HL-60 (cell line): Measurements from ENCODE around the gene ABCE1.
"Not testable (repeated sequence)": the region's sequence is repeated elsewhere in the genome, so short reads cannot be mapped to it uniquely, and the experiment has no call there.

Source experiments
- DNase-seq, 2 experiments: peaks; one replicate each; pipeline ENCODE4 v3.0.0-alpha.2; 2010 to 2020; ENCODE audit warnings: low read depth in 1 of 2, low spot score in 1 of 2
- H3K27ac ChIP-seq: fragments of 250-450 bp; sonication (Bioruptor Pico); replicated peaks from 2 replicates; pipeline ENCODE4 v1.5.1; 2020; ENCODE audit warnings: mild to moderate bottlenecking, moderate library complexity
- H3K27me3 ChIP-seq: fragments of 250-450 bp; sonication (Bioruptor Pico); 2 replicates; pipeline ENCODE4 v1.5.1; 2021; ENCODE audit warnings: mild to moderate bottlenecking, moderate library complexity; ENCODE audit not compliant: insufficient read depth, poor library complexity, severe bottlenecking
- H3K4me3 ChIP-seq: replicated peaks from 2 replicates; pipeline ENCODE4 v1.5.1; 2011; ENCODE audit warnings: mild to moderate bottlenecking, control low read depth, low read length; ENCODE audit not compliant: insufficient read depth
- GABPA ChIP-seq: IDR thresholded peaks from 2 replicates; pipeline ENCODE4 v1.6.1; 2012; ENCODE audit warnings: low read depth
- POLR2AphosphoS5 ChIP-seq: IDR thresholded peaks from 2 replicates; pipeline ENCODE4 v1.6.1; 2012; ENCODE audit warnings: low read depth
- SPI1 ChIP-seq: IDR thresholded peaks from 2 replicates; pipeline ENCODE4 v1.6.1; 2012; ENCODE audit warnings: low read depth, mild to moderate bottlenecking, borderline replicate concordance
- TF ChIP-seq, protein P1 (sequence below): IDR thresholded peaks from one replicate; pipeline ENCODE4 v1.5.1; 2011; ENCODE audit warnings: low read length, control low read depth, inconsistent platforms; ENCODE audit not compliant: insufficient read depth
- TF ChIP-seq, protein P2 (sequence below): IDR thresholded peaks from 2 replicates; pipeline ENCODE4 v1.6.1; 2012; ENCODE audit warnings: low read depth; ENCODE audit not compliant: insufficient replicate concordance

The ABCE1 gene

DNA sequence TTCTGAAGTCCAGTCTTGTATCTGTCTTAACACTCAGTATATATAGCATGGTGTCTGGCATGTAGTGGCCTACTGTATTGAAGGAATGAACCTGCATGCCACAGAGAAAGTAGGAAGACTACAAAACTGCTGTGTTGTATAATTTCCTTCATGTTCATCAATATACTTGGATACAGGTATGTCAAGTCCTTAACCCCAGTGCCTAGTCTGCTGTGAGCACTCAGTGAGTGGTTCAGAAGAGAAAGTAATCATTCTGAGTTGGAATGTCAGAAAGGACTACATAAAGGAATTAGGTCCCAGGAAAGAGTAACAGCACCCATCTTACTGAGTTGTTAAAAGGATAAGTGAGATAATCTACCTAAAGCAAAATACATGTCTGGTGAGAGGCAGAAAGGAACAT, 32.0 kb downstream of the ABCE1 start:
- no peak overlapping the region for H3K4me3 ChIP-seq
- TF ChIP-seq SPI1 (no peak), GABPA (no peak), POLR2AphosphoS5 (no peak)
- TF ChIP-seq, protein P1, sequence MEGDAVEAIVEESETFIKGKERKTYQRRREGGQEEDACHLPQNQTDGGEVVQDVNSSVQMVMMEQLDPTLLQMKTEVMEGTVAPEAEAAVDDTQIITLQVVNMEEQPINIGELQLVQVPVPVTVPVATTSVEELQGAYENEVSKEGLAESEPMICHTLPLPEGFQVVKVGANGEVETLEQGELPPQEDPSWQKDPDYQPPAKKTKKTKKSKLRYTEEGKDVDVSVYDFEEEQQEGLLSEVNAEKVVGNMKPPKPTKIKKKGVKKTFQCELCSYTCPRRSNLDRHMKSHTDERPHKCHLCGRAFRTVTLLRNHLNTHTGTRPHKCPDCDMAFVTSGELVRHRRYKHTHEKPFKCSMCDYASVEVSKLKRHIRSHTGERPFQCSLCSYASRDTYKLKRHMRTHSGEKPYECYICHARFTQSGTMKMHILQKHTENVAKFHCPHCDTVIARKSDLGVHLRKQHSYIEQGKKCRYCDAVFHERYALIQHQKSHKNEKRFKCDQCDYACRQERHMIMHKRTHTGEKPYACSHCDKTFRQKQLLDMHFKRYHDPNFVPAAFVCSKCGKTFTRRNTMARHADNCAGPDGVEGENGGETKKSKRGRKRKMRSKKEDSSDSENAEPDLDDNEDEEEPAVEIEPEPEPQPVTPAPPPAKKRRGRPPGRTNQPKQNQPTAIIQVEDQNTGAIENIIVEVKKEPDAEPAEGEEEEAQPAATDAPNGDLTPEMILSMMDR: no peak
- TF ChIP-seq, protein P2, sequence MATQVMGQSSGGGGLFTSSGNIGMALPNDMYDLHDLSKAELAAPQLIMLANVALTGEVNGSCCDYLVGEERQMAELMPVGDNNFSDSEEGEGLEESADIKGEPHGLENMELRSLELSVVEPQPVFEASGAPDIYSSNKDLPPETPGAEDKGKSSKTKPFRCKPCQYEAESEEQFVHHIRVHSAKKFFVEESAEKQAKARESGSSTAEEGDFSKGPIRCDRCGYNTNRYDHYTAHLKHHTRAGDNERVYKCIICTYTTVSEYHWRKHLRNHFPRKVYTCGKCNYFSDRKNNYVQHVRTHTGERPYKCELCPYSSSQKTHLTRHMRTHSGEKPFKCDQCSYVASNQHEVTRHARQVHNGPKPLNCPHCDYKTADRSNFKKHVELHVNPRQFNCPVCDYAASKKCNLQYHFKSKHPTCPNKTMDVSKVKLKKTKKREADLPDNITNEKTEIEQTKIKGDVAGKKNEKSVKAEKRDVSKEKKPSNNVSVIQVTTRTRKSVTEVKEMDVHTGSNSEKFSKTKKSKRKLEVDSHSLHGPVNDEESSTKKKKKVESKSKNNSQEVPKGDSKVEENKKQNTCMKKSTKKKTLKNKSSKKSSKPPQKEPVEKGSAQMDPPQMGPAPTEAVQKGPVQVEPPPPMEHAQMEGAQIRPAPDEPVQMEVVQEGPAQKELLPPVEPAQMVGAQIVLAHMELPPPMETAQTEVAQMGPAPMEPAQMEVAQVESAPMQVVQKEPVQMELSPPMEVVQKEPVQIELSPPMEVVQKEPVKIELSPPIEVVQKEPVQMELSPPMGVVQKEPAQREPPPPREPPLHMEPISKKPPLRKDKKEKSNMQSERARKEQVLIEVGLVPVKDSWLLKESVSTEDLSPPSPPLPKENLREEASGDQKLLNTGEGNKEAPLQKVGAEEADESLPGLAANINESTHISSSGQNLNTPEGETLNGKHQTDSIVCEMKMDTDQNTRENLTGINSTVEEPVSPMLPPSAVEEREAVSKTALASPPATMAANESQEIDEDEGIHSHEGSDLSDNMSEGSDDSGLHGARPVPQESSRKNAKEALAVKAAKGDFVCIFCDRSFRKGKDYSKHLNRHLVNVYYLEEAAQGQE: no peak
- no peaks in the 10 kb centered on the region for H3K27me3 ChIP-seq
- no peak for DNase-seq
- no peak overlapping the region for H3K27ac ChIP-seq

DNA sequence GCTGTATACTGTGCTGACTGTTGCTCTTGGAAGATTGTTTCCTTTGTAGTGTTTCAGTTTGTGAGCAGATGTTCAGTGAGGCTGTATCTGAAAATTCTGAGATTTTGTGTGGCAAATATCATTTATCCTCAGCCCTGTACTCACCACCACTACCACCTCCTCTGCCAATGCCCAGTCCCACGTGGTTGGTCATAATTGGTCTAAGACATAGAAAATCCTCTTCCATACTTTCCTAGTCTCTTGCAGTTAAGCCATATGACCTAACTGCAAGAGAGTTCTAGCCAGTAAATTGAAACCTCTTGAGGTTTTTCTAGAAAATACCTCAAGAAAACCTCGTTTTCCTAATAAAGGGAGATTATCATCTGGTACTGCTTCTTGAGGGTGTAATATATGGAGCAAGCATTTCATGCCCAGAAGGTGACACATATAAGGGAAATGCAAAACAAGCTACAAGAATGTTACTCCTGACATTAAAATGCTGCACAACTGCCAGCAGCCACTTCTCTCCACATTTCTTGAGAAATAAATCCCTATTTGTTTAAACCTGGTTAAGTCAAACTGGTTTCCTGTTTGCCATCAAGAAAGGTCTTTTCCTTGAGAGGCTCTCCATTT, 32.8 kb downstream of the ABCE1 start:
- TF ChIP-seq, protein P2: no peak
- no peak for TF ChIP-seq SPI1
- H3K4me3 ChIP-seq: no peak overlapping the region
- no peak for DNase-seq
- H3K27me3 ChIP-seq: no peaks in the 10 kb centered on the region
- H3K27ac ChIP-seq: peak overlapping the region; percentile 19; the same call in 1 of the 2 replicates

DNA sequence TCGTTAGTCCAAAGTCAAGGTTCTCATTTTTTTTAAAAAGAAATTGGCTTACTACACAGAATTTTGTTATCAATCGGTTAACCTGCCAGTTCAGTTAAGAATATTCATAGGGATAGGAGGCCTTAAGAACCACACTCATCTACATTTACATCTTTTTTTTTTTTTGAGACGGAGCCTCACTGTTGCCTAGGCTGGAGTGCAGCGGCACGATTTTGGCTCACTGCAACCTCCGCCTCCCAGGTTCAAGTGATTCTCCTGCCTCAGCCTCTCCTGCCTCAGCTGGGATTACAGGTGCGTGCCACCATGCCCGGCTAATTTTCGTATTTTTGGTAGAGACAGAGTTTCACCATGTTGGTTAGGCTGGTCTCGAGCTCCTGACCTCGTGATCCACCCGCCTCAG, 33.7 kb downstream of the ABCE1 start:
- Histone ChIP-seq H3K27ac (no peak overlapping the region; the same call in 1 of the 2 replicates), H3K4me3 (no peak overlapping the region), H3K27me3 (no peaks in the 10 kb centered on the region)
- TF ChIP-seq POLR2AphosphoS5: peak; percentile 24; the same call in 1 of the 2 replicates
- TF ChIP-seq, protein P1: no peak
- DNase-seq: no peak

DNA sequence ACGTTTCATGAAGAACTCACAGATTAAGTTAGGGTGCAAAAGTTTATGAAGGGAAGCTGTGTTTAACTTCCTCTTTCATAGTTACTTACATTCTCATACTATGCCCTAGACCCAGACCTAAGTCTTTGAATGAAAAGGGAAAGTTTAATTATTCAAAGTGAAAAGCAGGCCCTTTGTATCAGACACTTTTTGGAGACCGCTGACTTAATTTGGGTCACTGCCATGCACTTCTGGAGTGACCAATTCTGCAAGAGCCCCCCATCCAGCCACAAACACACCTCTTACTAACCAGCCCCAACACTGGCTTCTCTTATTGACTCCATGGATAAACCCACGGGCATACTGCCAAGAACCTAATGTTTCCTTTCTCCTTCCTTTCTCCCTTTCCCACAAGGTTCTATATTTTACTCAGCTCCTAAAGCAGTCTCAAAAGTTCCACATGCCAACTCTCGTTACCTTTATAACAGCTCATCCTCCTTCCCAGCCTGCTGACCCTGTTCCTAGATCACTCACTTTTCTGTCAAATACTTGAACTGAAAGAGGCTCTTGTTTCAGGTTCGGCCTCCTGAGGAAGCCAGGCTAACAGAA, 34.5 kb downstream of the ABCE1 start:
- DNase-seq: peak in 1 of 2 experiments; percentile 14
- H3K27ac ChIP-seq: peak overlapping the region; percentile 5
- TF ChIP-seq GABPA (no peak), POLR2AphosphoS5 (peak; percentile 39; the same call in 1 of the 2 replicates), SPI1 (no peak)
- TF ChIP-seq, protein P1: no peak
- H3K27me3 ChIP-seq: no peaks in the 10 kb centered on the region
- H3K4me3 ChIP-seq: no peak overlapping the region

DNA sequence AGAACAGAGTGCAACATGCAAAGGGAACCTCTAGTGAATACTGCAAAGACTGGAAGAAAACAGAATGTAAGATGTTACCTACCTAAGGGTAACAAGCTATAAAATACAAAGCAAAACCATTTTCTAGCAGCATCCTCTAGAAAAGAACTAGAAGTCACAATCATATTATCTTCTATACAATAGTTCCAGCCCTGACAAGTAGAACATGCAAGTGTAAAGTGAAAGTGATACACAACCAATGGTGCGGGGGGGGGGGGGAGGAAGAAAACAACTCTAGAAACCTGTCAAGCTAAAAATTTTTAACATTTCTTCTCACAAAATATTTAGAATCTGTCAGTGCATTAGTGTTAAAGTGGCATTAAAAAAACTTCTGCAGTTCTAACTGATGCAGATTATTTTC, 38.1 kb downstream of the ABCE1 start:
- not testable (repeated sequence) for H3K4me3 ChIP-seq, DNase-seq, H3K27ac ChIP-seq, H3K27me3 ChIP-seq
